Subcutaneous adipose tissue (tissue), 4 donors: ENCODE data around the gene C19orf73. TPM values are rescaled to one million over a fixed set of nuclear protein-coding genes. Genes with fewer than 3 reads are reported as not detected.

ENCODE experiments used
- total RNA-seq, 4 donors: library from RNA; depleted of rRNA; stranded (reverse); fragments of >200 nt; gene quantifications; one replicate each; pipeline ENCODE4 v1.1.0, GENCODE V29; 2016
- TF ChIP-seq, protein P1 (sequence below): fragments of 450-650 bp; IDR thresholded peaks from one replicate; pipeline ENCODE4 v1.5.1; 2016; ENCODE audit warnings: low read depth, mild to moderate bottlenecking, control low read depth, antibody characterized with exemption, moderate library complexity

C19orf73 gene
- total RNA-seq, 4 donors from 2014 or later = 1.1 to 6.5 (median 1.5) TPM; not detected in 1

- TF ChIP-seq, protein P1, sequence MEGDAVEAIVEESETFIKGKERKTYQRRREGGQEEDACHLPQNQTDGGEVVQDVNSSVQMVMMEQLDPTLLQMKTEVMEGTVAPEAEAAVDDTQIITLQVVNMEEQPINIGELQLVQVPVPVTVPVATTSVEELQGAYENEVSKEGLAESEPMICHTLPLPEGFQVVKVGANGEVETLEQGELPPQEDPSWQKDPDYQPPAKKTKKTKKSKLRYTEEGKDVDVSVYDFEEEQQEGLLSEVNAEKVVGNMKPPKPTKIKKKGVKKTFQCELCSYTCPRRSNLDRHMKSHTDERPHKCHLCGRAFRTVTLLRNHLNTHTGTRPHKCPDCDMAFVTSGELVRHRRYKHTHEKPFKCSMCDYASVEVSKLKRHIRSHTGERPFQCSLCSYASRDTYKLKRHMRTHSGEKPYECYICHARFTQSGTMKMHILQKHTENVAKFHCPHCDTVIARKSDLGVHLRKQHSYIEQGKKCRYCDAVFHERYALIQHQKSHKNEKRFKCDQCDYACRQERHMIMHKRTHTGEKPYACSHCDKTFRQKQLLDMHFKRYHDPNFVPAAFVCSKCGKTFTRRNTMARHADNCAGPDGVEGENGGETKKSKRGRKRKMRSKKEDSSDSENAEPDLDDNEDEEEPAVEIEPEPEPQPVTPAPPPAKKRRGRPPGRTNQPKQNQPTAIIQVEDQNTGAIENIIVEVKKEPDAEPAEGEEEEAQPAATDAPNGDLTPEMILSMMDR = no peak
These were observed 20.1 kb downstream of the C19orf73 start for GRCh38 chr19:49098795-49099194.

DNA sequence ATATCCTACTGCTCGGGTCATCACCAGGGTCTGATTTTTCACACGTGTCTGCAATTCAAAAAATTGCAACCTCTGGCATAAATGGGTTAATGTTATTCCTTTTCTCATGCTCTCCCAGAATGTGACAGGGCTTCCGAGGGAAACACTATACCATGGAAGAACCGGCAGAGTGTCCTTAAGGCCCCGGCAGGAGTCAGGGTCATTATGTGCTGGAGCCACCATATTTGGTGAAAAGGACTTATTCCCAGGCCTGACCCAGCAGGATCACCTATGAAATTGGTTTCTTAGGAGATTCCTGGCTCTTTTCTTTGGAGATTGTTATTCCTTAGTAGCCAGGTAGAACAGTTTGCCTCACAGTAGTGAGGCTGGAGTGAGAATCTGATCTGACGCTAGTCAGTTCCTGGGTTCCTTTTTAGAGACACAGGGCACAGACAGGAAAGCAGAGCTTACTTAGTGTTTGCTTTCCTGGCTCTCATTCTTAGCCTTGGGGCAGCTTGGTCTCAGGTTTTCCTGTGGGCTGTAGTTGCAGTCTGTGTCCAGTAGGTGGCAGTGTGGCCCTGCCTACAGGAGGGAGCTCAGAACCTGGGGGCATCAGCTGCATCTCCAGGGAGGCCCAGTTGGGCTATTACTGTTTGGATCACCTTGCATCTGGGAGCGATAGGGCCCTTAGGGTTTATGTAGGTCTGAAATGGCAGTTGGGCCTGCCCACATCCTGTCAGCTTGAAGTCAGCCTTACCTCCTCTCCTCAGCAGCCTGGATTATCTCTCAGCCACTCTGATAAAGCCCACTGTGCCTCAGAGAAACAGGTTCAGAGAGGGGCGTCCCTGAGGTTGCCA lies 21.3 kb downstream of the C19orf73 start:
- TF ChIP-seq, protein P1 = no peak

DNA sequence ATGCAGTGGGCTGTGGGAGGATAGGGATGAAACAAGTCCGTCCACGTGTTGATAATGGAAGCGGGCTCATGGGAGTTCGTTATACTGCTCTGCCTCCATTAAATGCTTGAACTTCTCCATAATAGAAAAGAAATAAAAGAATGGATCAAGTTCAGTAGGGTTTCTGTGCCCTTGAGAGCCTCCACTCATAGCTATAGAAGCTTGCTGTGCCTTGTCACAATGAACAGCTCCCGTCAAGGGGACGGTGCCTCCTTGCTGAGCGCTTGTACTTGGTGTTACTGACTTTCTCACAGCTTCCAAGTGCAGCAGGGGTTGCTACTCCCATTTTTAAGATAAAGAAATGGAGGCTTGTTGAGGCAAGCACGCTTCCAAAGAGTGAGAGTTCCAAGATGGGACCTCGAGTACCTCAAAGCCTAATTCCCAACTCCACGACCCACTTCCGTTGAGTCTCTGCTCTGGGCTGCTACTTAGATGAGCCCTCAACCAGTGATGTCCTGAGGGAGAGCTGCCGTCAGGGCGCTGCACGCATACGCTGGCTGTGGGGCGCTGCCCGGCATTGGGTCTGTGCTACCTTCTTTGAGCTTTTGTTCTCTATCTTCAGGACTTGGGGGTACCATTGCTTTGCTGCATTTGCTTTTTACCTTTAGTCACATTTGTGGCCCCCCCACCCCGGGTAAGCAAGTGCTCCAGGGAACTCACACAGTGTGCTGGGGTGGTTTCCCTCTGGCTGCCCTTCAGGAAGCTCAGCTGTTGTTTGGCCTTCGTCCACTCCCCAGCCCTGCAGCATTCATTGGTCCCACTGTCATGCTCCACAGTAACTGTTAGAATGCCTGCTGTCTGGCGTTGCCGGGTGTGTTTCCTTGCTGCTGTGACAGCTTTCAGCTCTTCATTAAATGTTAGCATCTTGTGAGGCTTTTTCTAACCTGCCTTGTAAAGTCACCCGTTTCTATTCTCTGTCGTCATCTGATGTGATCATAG lies 24.1 kb downstream of the C19orf73 start:
- TF ChIP-seq, protein P1 = no peak

GRCh38 chr19:49092686-49093085 lies 26.3 kb downstream of the C19orf73 start:
- TF ChIP-seq, protein P1 = no peak

GRCh38 chr19:49091391-49092038 lies 27.4 kb downstream of the C19orf73 start:
- TF ChIP-seq, protein P1 = no peak

DNA sequence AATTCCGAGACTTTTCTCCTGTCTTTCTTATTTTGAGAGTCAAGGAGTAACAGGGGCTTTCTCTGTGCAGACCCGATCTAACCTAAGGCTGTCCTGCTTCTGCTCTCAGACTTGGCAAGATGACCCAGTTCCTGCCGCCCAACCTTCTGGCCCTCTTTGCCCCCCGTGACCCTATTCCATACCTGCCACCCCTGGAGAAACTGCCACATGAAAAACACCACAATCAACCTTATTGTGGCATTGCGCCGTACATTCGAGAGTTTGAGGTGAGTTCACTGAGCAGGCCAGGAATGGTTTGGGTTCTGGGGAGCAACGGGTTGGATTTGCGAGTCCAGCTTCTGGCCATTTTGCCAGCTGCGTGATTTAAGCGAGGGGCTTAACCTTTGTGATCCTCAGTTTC lies 32.6 kb downstream of the C19orf73 start:
- TF ChIP-seq, protein P1 = no peak
